ENCODE results near the gene FDX2.

FDX2 gene

DNA sequence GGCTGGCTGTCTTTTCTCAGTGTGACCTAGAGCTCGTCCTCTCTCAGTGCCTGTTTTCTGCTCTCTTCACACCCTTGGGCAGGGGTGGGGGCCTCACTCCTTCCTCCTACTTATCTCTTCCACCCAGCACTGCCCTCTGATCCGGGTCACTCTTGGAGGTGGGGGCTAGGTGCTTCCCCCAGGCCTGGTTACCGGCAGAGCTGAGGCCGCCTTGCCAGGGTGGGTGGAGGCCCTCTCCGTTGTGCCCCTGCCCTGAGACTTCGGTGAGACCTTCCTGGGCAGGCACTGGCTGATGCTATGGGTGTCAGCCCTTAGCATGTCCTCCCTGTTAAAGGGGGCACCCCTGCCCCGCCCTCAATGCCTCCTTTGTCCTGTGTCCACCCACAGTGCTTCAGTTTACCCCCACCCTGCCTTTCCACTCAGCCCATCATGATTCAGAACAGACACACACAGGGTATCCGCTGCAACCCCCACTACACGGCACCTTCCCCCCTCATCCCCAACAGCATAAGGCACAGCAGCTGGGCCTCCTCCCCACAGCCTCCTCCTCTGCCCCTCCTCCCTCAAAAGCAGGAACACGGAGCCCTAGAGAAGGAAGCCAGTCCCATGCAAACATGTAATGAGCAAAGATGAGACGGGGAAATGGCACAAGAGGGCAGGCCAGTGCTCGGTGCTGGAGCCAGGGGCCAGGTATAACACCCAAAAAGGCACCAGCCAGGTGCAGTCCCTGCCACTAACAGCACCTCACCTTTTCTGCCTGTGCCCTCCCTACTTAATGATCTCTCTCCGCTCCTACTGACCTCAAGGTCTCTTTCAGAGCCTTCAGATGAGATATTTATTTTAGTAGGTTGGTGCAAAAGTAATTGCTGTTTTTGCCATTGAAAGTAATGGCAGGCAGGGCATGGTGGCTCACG is 16.0 kb downstream of the FDX2 start:
- DNase-seq (ENCODE audit: low read depth), result no peak

DNA sequence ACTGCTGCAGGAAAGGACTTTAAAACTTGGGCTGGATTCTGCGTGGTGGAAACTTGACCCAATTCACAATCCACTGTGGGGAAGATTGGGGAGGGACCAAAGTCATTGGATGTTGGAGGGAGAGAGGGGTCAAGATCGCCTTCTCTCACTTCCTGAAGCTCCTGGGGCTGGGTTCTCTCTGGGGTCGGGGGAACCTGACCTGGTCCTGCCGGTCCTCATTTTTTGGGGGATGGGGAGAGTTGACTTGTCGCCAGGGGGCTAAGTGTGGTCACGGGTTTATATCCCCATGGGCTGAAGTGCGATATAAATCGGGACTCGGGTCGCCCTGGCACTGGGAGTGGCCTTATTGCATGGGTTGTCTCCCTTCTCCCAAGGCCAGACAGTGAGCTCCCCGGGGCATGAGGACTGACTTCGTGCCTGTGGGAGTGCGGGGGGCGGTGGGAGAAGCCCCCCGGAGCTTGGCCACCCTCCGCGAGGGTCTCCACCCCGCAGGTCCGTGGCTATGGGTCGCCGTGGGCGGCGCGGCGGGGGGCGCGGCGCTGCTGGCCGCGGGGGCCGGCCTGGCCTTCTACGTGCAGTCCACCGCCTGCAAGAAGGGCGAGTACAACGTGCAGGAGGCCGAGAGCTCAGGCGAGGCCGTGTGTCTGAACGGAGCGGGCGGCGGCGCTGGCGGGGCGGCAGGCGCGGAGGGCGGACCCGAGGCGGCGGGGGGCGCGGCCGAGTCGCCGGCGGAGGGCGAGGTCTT is 19.8 kb downstream of the FDX2 start:
- no peak for DNase-seq (ENCODE audit: low read depth)

DNA sequence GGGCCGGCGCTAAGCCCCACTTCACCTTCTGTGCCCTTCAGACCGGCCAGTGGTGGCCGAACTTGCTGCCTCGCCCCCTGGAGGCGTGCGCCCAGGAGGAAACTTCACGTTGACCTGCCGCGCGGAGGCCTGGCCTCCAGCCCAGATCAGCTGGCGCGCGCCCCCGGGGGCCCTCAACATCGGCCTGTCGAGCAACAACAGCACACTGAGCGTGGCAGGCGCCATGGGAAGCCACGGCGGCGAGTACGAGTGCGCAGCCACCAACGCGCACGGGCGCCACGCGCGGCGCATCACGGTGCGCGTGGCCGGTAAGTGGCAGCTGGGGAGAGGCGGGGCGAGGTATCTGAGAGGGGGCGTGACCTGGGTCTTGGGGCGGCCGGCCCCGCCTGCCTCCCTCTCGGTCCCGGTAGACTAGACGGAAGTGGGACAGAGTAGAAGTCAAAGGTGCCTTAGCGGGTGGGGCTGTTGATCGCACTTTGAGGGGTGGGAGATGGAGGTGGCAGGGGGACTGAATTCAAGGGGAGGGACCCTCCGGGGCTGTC is 20.4 kb downstream of the FDX2 start:
- no peak for DNase-seq (ENCODE audit: low read depth)

DNA sequence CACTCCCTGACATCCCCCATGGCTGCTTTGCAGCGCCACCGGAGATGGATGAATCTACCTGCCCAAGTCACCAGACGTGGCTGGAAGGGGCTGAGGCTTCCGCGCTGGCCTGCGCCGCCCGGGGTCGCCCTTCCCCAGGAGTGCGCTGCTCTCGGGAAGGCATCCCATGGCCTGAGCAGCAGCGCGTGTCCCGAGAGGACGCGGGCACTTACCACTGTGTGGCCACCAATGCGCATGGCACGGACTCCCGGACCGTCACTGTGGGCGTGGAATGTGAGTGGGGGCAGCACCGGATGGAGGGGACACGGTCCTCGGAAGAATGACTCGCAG is 21.5 kb downstream of the FDX2 start:
- DNase-seq (ENCODE audit: low read depth), result no peak

DNA sequence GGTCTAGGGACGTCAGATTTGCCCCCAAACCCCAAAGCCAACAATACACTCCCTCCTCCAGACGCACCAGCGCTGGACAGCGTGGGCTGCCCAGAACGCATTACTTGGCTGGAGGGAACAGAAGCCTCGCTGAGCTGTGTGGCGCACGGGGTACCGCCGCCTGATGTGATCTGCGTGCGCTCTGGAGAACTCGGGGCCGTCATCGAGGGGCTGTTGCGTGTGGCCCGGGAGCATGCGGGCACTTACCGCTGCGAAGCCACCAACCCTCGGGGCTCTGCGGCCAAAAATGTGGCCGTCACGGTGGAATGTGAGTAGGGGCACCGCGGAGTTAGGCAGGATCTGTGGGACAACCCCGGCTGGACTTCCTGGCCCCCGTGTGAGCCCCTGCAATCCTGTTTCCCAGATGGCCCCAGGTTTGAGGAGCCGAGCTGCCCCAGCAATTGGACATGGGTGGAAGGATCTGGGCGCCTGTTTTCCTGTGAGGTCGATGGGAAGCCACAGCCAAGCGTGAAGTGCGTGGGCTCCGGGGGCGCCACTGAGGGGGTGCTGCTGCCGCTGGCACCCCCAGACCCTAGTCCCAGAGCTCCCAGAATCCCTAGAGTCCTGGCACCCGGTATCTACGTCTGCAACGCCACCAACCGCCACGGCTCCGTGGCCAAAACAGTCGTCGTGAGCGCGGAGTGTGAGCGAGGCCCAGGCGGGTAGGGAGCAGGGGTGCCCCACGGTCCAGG is 22.0 kb downstream of the FDX2 start:
- no peak for DNase-seq (ENCODE audit: low read depth)

DNA sequence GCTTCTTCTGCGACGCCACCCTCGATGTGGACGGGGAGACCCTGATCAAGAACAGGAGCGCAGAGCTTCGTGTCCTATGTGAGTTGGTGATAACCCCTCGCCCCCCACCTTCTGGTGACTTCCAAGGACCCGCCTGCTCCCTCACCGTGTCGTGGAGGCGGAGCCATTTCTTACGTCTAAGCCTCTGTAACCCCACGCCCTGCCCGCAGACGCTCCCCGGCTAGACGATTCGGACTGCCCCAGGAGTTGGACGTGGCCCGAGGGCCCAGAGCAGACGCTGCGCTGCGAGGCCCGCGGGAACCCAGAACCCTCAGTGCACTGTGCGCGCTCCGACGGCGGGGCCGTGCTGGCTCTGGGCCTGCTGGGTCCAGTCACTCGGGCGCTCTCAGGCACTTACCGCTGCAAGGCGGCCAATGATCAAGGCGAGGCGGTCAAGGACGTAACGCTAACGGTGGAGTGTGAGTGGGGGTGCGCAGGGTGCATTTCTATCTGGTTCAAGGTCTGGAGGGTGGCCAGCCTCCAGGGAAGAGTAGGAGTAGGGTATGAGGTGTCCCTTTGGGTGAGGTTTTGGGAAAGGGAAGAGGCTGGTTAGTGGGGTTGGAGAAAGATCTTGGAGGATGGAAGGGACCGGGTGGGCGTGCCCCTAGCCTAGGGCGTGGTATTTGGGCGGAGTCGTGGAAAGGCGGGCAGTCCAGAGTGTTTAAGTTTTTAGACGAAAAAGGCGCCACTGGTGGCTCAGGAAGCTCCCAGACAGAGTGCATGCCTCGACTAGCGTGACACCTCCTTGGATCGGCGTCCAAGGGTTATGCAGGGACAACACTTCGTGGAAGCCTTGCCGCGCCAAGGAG is 22.8 kb downstream of the FDX2 start:
- DNase-seq (ENCODE audit: low read depth), result no peak

DNA sequence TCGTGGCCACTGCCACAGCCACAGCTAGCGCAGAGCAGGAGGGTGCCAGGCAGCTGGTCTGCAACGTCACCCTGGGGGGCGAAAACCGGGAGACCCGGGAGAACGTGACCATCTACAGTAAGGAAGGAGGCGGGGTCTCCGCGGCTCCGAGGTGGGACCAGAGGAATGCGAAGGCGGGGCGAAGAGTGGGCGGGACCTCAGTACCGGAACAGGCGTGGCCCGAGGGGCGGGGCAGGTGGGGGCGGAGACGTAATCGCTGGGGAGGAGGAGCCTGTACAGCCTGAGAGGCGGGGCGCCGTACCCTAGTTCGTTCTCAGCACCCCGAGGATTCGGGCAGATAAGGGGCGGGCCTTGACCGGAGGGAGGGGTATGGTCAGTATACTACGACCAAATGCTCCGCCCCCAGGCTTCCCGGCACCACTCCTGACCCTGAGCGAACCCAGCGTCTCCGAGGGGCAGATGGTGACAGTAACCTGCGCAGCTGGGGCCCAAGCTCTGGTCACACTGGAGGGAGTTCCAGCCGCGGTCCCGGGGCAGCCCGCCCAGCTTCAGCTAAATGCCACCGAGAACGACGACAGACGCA is 23.5 kb downstream of the FDX2 start:
- DNase-seq (ENCODE audit: low read depth), result peak; percentile 66

DNA sequence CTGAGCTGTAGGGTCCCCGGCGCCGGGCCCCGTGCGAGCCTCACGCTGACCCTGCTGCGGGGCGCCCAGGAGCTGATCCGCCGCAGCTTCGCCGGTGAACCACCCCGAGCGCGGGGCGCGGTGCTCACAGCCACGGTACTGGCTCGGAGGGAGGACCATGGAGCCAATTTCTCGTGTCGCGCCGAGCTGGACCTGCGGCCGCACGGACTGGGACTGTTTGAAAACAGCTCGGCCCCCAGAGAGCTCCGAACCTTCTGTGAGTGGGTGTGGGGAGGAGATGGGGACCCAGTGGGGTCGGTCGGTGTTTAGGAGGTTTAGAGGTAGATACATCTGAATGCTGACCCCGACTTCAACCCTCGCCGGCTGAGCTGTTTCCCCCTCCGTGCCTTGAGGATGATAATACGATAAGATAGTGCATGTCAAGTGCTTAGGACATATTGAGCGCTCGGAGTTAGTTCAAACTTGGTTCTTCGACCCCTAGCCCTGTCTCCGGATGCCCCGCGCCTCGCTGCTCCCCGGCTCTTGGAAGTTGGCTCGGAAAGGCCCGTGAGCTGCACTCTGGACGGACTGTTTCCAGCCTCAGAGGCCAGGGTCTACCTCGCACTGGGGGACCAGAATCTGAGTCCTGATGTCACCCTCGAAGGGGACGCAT is 24.1 kb downstream of the FDX2 start:
- no peak for DNase-seq (ENCODE audit: low read depth)

DNA sequence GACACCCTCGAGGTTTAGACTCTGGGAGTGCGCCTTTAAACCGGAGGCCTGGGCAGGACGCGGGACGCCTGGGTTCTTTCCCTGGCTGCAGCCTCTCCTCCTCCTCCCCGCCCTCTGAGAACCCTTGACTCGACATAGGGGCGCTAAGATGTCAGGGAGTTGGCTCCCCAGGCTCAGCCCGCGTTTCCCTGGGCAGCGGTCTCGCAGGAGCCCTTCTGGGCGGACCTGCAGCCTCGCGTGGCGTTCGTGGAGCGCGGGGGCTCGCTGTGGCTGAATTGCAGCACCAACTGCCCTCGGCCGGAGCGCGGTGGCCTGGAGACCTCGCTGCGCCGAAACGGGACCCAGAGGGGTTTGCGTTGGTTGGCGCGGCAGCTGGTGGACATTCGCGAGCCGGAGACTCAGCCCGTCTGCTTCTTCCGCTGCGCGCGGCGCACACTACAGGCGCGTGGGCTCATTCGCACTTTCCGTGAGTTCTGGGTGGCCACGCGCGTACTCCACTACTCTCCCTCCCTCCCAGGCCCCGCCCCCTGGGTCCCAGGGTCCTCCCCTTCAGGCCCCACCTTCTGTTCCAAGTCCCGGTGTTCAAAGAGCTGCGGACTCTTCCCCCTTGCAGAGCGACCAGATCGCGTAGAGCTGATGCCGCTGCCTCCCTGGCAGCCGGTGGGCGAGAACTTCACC is 24.8 kb downstream of the FDX2 start:
- DNase-seq (ENCODE audit: low read depth), result no peak

DNA sequence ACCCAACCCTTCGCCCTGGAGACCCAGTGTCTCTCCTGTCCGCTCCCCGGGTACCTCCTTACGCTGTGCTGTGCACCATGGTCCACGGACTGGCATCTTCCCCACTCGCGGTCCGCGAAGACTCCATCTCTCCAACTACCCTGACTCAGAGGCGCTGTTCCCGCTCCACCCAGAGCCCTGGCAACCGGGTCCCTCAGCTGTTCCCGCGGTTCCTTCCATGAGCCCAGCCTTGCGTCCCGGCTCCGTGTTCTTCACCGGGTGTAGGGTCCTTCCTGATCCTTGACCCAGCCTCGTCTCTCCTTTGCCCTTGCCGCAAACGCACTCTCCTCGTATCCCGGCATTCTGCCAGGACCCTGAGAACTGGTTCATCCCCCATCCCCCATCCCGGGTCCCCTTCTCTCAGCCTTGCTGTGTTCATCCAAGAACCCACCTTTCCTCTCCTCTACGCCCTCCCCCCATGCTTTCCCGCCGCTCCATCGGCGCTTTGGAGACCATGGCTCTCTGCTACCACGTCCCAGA is 25.4 kb downstream of the FDX2 start:
- no peak for DNase-seq (ENCODE audit: low read depth)

DNA sequence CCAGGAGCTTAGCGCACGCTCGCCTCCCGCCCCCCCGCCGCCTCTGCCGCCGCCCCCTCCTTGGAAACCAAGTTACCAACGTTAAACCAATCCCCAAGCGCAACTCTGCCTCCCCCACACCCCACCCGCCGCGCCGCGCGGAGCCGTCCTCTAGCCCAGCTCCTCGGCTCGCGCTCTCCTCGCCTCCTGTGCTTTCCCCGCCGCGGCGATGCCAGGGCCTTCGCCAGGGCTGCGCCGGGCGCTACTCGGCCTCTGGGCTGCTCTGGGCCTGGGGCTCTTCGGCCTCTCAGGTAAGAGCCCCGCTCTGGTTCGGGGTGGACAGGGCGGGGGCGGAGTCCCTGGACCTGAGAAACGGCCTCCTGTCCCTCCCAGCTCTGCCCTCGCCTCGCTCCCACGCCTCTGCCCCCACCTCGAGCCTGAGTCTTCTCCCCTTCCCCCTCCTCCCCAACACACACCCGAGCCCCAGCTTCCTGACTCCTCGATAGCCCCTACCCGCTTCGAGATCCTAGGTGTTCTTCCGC is 25.9 kb downstream of the FDX2 start, which contains the start of gene ICAM5:
TSS of gene ICAM5 (plus strand) at position 117 of the 521 bp plus-strand sequence. CDS start at position 209, 92 bp downstream.
- DNase-seq (ENCODE audit: low read depth), result no peak

DNA sequence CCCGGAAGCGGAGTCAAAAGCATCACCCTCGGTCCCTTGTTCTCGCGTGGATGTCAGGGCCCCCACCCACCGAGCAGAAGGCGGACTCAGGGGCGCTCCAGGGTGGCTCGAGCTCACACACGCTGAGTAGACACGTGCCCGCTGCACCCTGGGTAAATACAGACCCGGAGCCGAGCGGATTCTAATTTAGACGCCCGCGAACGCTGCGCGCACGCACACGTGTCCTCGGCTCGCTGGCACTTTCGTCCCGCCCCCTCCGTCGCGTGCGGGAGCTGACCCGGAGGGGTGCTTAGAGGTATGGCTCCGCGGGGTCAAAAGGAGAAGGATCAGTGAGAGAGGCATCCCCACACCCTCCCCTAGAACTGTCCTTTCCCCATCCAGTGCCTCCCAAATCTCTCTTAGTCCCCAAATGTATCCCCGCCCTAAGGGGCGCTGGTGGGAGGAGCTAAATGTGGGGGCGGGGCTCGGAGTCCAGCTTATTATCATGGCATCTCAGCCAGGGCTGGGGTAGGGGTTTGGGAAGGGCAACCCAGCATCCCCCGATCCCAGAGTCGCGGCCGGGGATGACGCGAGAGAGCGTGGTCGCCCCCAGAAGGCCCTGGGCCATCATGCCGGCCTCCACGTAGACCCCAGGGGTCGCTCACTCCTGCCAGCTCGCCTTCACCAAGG is 26.5 kb downstream of the FDX2 start:
- DNase-seq (ENCODE audit: low read depth), result no peak

DNA sequence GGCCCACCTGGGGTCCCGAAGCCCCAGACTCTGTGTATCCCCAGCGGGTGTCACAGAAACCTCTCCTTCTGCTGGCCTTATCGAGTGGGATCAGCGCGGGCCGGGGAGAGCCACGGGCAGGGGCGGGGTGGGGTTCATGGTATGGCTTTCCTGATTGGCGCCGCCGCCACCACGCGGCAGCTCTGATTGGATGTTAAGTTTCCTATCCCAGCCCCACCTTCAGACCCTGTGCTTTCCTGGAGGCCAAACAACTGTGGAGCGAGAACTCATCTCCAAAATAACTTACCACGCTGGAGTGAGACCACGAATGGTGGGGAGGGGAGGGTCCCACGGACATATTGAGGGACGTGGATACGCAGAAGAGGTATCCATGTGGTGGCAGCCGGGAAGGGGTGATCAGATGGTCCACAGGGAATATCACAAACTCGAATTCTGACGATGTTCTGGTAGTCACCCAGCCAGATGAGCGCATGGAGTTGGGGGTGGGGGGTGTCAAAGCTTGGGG is 27.1 kb downstream of the FDX2 start:
- no peak for DNase-seq (ENCODE audit: low read depth)

DNA sequence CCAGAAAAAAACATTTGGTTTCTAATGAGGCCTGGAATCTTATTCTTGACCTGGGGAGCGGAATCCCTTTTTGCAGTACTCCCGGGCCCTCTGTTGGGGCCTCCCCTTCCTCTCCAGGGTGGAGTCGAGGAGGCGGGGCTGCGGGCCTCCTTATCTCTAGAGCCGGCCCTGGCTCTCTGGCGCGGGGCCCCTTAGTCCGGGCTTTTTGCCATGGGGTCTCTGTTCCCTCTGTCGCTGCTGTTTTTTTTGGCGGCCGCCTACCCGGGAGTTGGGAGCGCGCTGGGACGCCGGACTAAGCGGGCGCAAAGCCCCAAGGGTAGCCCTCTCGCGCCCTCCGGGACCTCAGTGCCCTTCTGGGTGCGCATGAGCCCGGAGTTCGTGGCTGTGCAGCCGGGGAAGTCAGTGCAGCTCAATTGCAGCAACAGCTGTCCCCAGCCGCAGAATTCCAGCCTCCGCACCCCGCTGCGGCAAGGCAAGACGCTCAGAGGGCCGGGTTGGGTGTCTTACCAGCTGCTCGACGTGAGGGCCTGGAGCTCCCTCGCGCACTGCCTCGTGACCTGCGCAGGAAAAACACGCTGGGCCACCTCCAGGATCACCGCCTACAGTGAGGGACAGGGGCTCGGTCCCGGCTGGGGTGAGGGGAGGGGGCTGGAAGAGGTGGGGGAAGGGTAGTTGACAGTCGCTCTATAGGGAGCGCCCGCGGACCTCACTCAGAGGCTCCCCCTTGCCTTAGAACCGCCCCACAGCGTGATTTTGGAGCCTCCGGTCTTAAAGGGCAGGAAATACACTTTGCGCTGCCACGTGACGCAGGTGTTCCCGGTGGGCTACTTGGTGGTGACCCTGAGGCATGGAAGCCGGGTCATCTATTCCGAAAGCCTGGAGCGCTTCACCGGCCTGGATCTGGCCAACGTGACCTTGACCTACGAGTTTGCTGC is 28.7 kb downstream of the FDX2 start, which contains the start of gene ICAM4:
TSS of gene ICAM4 (plus strand) at position 153 of the 935 bp plus-strand sequence. CDS start at position 211, 58 bp downstream.
- no peak for DNase-seq (ENCODE audit: low read depth)

DNA sequence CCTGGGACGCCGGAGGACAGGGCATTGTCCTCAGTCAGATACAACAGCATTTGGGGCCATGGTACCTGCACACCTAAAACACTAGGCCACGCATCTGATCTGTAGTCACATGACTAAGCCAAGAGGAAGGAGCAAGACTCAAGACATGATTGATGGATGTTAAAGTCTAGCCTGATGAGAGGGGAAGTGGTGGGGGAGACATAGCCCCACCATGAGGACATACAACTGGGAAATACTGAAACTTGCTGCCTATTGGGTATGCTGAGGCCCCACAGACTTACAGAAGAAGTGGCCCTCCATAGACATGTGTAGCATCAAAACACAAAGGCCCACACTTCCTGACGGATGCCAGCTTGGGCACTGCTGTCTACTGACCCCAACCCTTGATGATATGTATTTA is 30.4 kb downstream of the FDX2 start:
- DNase-seq (ENCODE audit: low read depth), result no peak

DNA sequence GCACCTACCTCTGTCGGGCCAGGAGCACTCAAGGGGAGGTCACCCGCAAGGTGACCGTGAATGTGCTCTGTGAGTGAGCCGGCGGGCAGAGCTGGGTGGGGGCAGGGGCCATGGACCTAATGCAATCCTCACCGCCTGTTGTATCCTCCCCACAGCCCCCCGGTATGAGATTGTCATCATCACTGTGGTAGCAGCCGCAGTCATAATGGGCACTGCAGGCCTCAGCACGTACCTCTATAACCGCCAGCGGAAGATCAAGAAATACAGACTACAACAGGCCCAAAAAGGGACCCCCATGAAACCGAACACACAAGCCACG is 30.9 kb downstream of the FDX2 start:
- DNase-seq (ENCODE audit: low read depth), result no peak
